SK-N-SH (cell line): ENCODE measurements around the gene ATXN10. TPM values are rescaled to one million over a fixed set of nuclear protein-coding genes. Genes with fewer than 3 reads are reported as not detected.

Experiments used
- CTCF ChIA-PET: fragments of 300-600, 350-600 bp; formaldehyde crosslinking; extraction: SDS; loops from one replicate; lab custom pipeline; 2021; lab: Yijun Ruan, JAX
- POLR2A ChIA-PET: fragments of 350-600 bp; sonication (Branson Sonifier 250); formaldehyde crosslinking; extraction: SDS; loops from one replicate; lab custom pipeline; 2020; ENCODE audit warnings: antibody characterized with exemption, inconsistent platforms; lab: Yijun Ruan, JAX
- DNase-seq: peaks from one replicate; pipeline ENCODE4 v3.0.0; 2012
- H2AFZ ChIP-seq: fragments of 200-600 bp; sonication (generic); 2 replicates; pipeline ENCODE4 v1.8.1; 2016; ENCODE audit warnings: antibody characterized with exemption, mild to moderate bottlenecking, low read depth
- H3F3A ChIP-seq: fragments of 200-600 bp; sonication (generic); replicated peaks from 2 replicates; pipeline ENCODE3; 2016; ENCODE audit warnings: antibody characterized with exemption, mild to moderate bottlenecking; ENCODE audit not compliant: insufficient read depth
- H3K27ac ChIP-seq, 2 experiments: fragments of 200-500 bp in 1 of 2; fragments of 200-600 bp in 1 of 2; sonication (Bioruptor generic) in 1 of 2; sonication (generic), shearing (Covaris generic) in 1 of 2; 2 replicates each; pipeline versions ENCODE4 v1.5.1 to v1.6.1; 2014 to 2016; ENCODE audit warnings: low read depth in 2 of 2, inconsistent platforms in 1 of 2, low read length in 1 of 2, mild to moderate bottlenecking in 1 of 2, mixed read lengths in 1 of 2
- H3K27me3 ChIP-seq: fragments of 200-600 bp; sonication (generic), shearing (Covaris generic); 2 replicates; pipeline ENCODE4 v1.6.1; 2016; ENCODE audit warnings: mixed run types; ENCODE audit not compliant: insufficient read depth
- H3K36me3 ChIP-seq, 2 experiments: fragments of 200-500 bp in 1 of 2; fragments of 200-600 bp in 1 of 2; sonication (Bioruptor generic) in 1 of 2; sonication (generic) in 1 of 2; replicated peaks in 1 of 2; 2 replicates each; pipeline versions ENCODE3 to v1.5.1; 2014 to 2016; ENCODE audit warnings: low read length in 1 of 2, mild to moderate bottlenecking in 1 of 2; ENCODE audit not compliant: insufficient read depth in 2 of 2, control insufficient read depth in 1 of 2
- H3K4me1 ChIP-seq, 2 experiments: fragments of 200-500 bp in 1 of 2; fragments of 200-600 bp in 1 of 2; sonication (Bioruptor generic) in 1 of 2; sonication (generic), shearing (Covaris generic) in 1 of 2; 2 replicates each; pipeline versions ENCODE4 v1.5.1 to v1.6.1; 2014 to 2016; ENCODE audit warnings: low read depth in 1 of 2, low read length in 1 of 2, mixed run types in 1 of 2; ENCODE audit not compliant: insufficient read depth in 2 of 2, control insufficient read depth in 1 of 2
- H3K4me2 ChIP-seq: fragments of 200-600 bp; sonication (generic), shearing (Covaris generic); 2 replicates; pipeline ENCODE4 v1.6.1; 2017; ENCODE audit warnings: mixed run types
- H3K4me3 ChIP-seq, 2 experiments: fragments of 200-500 bp in 1 of 2; fragments of 200-600 bp in 1 of 2; sonication (Bioruptor generic) in 1 of 2; sonication (generic), shearing (Covaris generic) in 1 of 2; 2 replicates each; pipeline versions ENCODE4 v1.5.1 to v1.8.1; 2014 to 2016; ENCODE audit warnings: low read depth in 2 of 2, inconsistent platforms in 1 of 2, low read length in 1 of 2, mild to moderate bottlenecking in 1 of 2, mixed read lengths in 1 of 2, moderate library complexity in 1 of 2
- H3K79me2 ChIP-seq: fragments of 200-600 bp; sonication (generic); 2 replicates; pipeline ENCODE4 v1.8.1; 2017; ENCODE audit warnings: mild to moderate bottlenecking; ENCODE audit not compliant: insufficient read depth
- H3K9ac ChIP-seq: fragments of 200-600 bp; sonication (generic); 2 replicates; pipeline ENCODE4 v1.6.1; 2017; ENCODE audit warnings: mixed run types
- H3K9me2 ChIP-seq: fragments of 200-600 bp; sonication (generic); 2 replicates; pipeline ENCODE4 v1.6.1; 2017; ENCODE audit warnings: mixed run types
- H3K9me3 ChIP-seq: fragments of 200-600 bp; sonication (generic); 2 replicates; pipeline ENCODE4 v1.6.1; 2017; ENCODE audit warnings: mixed run types, mild to moderate bottlenecking, moderate library complexity
- H4K20me1 ChIP-seq: fragments of 200-600 bp; sonication (generic); 2 replicates; pipeline ENCODE4 v1.6.1; 2017; ENCODE audit warnings: mild to moderate bottlenecking, mixed run types; ENCODE audit not compliant: insufficient read depth
- ELF1 ChIP-seq: IDR thresholded peaks from 2 replicates; pipeline ENCODE4 v1.4.0; 2012
- EP300 ChIP-seq, 2 experiments: IDR thresholded peaks; 2 replicates each; pipeline versions ENCODE4 v1.4.0 to v1.6.1; 2012; ENCODE audit warnings: borderline replicate concordance in 1 of 2, low read depth in 1 of 2, low read length in 1 of 2
- EZH2phosphoT487 ChIP-seq: fragments of 200-600 bp; sonication (generic); IDR thresholded peaks from 2 replicates; pipeline ENCODE4 v1.6.1; 2017; ENCODE audit warnings: low read depth, mixed run types, mild to moderate bottlenecking, antibody characterized with exemption, moderate library complexity, borderline replicate concordance
- FOSL2 ChIP-seq: IDR thresholded peaks from 2 replicates; pipeline ENCODE4 v1.4.0; 2012; ENCODE audit warnings: low read depth, mild to moderate bottlenecking, moderate library complexity, borderline replicate concordance
- FOXJ3 ChIP-seq: sonication (generic); formaldehyde crosslinking; IDR thresholded peaks from 2 replicates; pipeline ENCODE4 v1.5.1; 2020; ENCODE audit warnings: mild to moderate bottlenecking, missing genetic modification reagents
- FOXM1 ChIP-seq: IDR thresholded peaks from 2 replicates; pipeline ENCODE4 v1.4.0; 2012; ENCODE audit warnings: low read depth, mild to moderate bottlenecking
- JUND ChIP-seq: IDR thresholded peaks from 2 replicates; pipeline ENCODE4 v1.4.0; 2012
- POLR2AphosphoS5 ChIP-seq: IDR thresholded peaks from 2 replicates; pipeline ENCODE4 v1.6.1; 2012; ENCODE audit warnings: low read depth, low read length
- RAD21 ChIP-seq: IDR thresholded peaks from 2 replicates; pipeline ENCODE4 v1.6.1; 2012; ENCODE audit warnings: mild to moderate bottlenecking, low read length
- RCOR1 ChIP-seq: fragments of 150-350 bp; IDR thresholded peaks from 2 replicates; pipeline ENCODE4 v1.6.1; 2017; ENCODE audit warnings: antibody characterized with exemption, low read length
- RFX5 ChIP-seq: IDR thresholded peaks from 2 replicates; pipeline ENCODE4 v1.6.1; 2012; ENCODE audit warnings: mild to moderate bottlenecking, improper control_type of control experiment, low read length
- RXRA ChIP-seq: IDR thresholded peaks from 2 replicates; pipeline ENCODE4 v1.4.0; 2012; ENCODE audit warnings: low read depth, mild to moderate bottlenecking, borderline replicate concordance
- SIN3A ChIP-seq: IDR thresholded peaks from 2 replicates; pipeline ENCODE4 v1.6.1; 2012; ENCODE audit warnings: low read depth, mild to moderate bottlenecking, low read length, moderate library complexity, borderline replicate concordance
- SMC3 ChIP-seq: IDR thresholded peaks from 2 replicates; pipeline ENCODE4 v1.6.1; 2012; ENCODE audit warnings: low read depth, low read length, improper control_type of control experiment
- TAF1 ChIP-seq: IDR thresholded peaks from 2 replicates; pipeline ENCODE4 v1.6.1; 2012; ENCODE audit warnings: low read depth, mild to moderate bottlenecking, low read length, moderate library complexity, borderline replicate concordance
- TCF12 ChIP-seq: IDR thresholded peaks from 2 replicates; pipeline ENCODE4 v1.4.0; 2012
- USF1 ChIP-seq: IDR thresholded peaks from 2 replicates; pipeline ENCODE4 v1.4.0; 2012; ENCODE audit warnings: low read depth, borderline replicate concordance
- YY1 ChIP-seq: IDR thresholded peaks from 2 replicates; pipeline ENCODE4 v1.4.0; 2012; ENCODE audit warnings: low read depth, mild to moderate bottlenecking
- WGBS: methylation state at CpG from one replicate; pipeline ENCODE4 v1.1.6; 2017; ENCODE audit warnings: low lambda C conversion rate; 5-methylcytosine and 5-hydroxymethylcytosine counted together
- polyA plus RNA-seq, 3 experiments: library from polyadenylated mRNA; depleted of rRNA; stranded (reverse); fragments of >200 nt; gene quantifications; 2 replicates each; pipeline ENCODE4 v1.2.3, GENCODE V29; 2012
- TF ChIP-seq, protein P1 (sequence below): IDR thresholded peaks from 2 replicates; pipeline ENCODE4; 2012
- TF ChIP-seq, protein P2 (sequence below): fragments of 150-350 bp; IDR thresholded peaks from 2 replicates; pipeline ENCODE4 v1.6.1; 2017; ENCODE audit warnings: antibody characterized with exemption, low read length, low read depth, borderline replicate concordance
- TF ChIP-seq, protein P3 (sequence below): IDR thresholded peaks from 2 replicates; pipeline ENCODE4 v1.6.1; 2012; ENCODE audit warnings: mild to moderate bottlenecking, low read depth, low read length, moderate library complexity

ATXN10 gene
- polyA plus RNA-seq, 1 of the 3 experiments (the other 2 are of a cell fraction) = 202 TPM

DNA sequence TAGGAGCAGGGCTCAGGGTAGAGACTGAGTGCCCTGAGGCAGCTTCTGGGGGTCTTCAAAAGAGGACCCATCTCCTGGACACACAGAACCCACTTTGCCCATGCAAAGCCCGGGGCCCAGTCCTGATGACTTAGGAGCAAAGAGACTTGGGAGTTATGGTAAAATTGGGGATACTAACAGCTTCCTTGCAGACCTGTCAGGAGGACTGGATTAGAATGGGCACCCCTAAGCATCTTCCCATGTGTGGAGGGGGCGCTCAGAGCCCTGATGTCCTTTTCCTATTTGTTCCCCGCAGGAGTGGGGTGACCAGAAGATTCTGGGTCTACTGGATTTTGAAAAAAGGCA lies 205.4 kb downstream of the ATXN10 start:
- DNase-seq = no peak
- 50% methylated on average over 3 of the region's 3 CpGs for WGBS
- CTCF ChIA-PET = interaction anchor here (1.1 to 3.2 kb wide), 2 partner anchors 14 to 16 kb away, joined by 3 to 21 read pairs; no protein-coding TSS in a partner anchor

GRCh38 chr22:45877651-45878050 lies 206.0 kb downstream of the ATXN10 start:
- CTCF ChIA-PET = interaction anchor here (1.1 to 3.2 kb wide), 2 partner anchors 14 to 16 kb away, joined by 3 to 21 read pairs; no protein-coding TSS in a partner anchor
- Histone ChIP-seq H3K79me2 (no peaks in the 10 kb centered on the region), H3K4me2 (no peak overlapping the region), H3K4me3 (no peak overlapping the region), H3F3A (no peaks in the 10 kb centered on the region), H3K4me1 (no peaks in the 10 kb centered on the region; a peak in 1 of 4 replicates), H3K36me3 (peaks cover 0 to 4% of the 10 kb centered on the region in 2 experiments), H3K27ac (no peak overlapping the region), H3K27me3 (no peaks in the 10 kb centered on the region), H3K9me2 (no peaks in the 10 kb centered on the region), H4K20me1 (no peaks in the 10 kb centered on the region), H3K9ac (no peak overlapping the region), H2AFZ (no peak overlapping the region), H3K9me3 (peaks cover 7% of the 10 kb centered on the region)
- TF ChIP-seq FOSL2 (no peak), SMC3 (no peak), JUND (no peak), EP300 (IDR thresholded peaks at IDR 0.05; ENCODE audit: borderline replicate concordance in 1 of 2, low read depth in 1 of 2, low read length in 1 of 2) (no peak), USF1 (no peak), RFX5 (no peak), FOXJ3 (no peak), FOXM1 (no peak), ELF1 (no peak), YY1 (no peak), POLR2AphosphoS5 (no peak), TCF12 (no peak), EZH2phosphoT487 (no peak), RXRA (no peak), RCOR1 (no peak), RAD21 (no peak), TAF1 (no peak)
- TF ChIP-seq, protein P1, sequence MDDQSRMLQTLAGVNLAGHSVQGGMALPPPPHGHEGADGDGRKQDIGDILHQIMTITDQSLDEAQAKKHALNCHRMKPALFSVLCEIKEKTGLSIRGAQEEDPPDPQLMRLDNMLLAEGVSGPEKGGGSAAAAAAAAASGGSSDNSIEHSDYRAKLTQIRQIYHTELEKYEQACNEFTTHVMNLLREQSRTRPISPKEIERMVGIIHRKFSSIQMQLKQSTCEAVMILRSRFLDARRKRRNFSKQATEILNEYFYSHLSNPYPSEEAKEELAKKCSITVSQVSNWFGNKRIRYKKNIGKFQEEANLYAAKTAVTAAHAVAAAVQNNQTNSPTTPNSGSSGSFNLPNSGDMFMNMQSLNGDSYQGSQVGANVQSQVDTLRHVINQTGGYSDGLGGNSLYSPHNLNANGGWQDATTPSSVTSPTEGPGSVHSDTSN = no peak
- TF ChIP-seq, protein P2, sequence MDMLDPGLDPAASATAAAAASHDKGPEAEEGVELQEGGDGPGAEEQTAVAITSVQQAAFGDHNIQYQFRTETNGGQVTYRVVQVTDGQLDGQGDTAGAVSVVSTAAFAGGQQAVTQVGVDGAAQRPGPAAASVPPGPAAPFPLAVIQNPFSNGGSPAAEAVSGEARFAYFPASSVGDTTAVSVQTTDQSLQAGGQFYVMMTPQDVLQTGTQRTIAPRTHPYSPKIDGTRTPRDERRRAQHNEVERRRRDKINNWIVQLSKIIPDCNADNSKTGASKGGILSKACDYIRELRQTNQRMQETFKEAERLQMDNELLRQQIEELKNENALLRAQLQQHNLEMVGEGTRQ = no peak
- no peak for DNase-seq
- 91% methylated on average over 18 of the region's 18 CpGs for WGBS
- POLR2A ChIA-PET = interaction anchor here (1.1 kb wide), 1 partner anchor 94 kb away, joined by 3 read pairs; no protein-coding TSS in a partner anchor

More for the DNA sequence above, 205.4 kb downstream of the ATXN10 start:
- no peak overlapping the region for H2AFZ ChIP-seq
- no peaks in the 10 kb centered on the region for H3K79me2 ChIP-seq
- no peak overlapping the region for H3K27ac ChIP-seq
- no peaks in the 10 kb centered on the region for H4K20me1 ChIP-seq
- H3K9me3 ChIP-seq = peaks cover 11% of the 10 kb centered on the region
- H3K4me1 ChIP-seq = no peaks in the 10 kb centered on the region; a peak in 1 of 4 replicates
- TF ChIP-seq SIN3A (no peak), YY1 (no peak)
- TF ChIP-seq, protein P3, sequence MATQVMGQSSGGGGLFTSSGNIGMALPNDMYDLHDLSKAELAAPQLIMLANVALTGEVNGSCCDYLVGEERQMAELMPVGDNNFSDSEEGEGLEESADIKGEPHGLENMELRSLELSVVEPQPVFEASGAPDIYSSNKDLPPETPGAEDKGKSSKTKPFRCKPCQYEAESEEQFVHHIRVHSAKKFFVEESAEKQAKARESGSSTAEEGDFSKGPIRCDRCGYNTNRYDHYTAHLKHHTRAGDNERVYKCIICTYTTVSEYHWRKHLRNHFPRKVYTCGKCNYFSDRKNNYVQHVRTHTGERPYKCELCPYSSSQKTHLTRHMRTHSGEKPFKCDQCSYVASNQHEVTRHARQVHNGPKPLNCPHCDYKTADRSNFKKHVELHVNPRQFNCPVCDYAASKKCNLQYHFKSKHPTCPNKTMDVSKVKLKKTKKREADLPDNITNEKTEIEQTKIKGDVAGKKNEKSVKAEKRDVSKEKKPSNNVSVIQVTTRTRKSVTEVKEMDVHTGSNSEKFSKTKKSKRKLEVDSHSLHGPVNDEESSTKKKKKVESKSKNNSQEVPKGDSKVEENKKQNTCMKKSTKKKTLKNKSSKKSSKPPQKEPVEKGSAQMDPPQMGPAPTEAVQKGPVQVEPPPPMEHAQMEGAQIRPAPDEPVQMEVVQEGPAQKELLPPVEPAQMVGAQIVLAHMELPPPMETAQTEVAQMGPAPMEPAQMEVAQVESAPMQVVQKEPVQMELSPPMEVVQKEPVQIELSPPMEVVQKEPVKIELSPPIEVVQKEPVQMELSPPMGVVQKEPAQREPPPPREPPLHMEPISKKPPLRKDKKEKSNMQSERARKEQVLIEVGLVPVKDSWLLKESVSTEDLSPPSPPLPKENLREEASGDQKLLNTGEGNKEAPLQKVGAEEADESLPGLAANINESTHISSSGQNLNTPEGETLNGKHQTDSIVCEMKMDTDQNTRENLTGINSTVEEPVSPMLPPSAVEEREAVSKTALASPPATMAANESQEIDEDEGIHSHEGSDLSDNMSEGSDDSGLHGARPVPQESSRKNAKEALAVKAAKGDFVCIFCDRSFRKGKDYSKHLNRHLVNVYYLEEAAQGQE = no peak
- TF ChIP-seq, all 33 proteins: peak for 0
- Histone ChIP-seq H3F3A (no peaks in the 10 kb centered on the region), H3K9ac (no peak overlapping the region), H3K27me3 (no peaks in the 10 kb centered on the region), H3K9me2 (no peaks in the 10 kb centered on the region), H3K4me3 (no peak overlapping the region), H3K4me2 (no peak overlapping the region), H3K36me3 (peaks cover 0 to 5% of the 10 kb centered on the region in 2 experiments)
- POLR2A ChIA-PET = interaction anchor here (1.1 kb wide), 1 partner anchor 94 kb away, joined by 3 read pairs; no protein-coding TSS in a partner anchor
